Activated T-helper 1 cell treated with anti-CD3 and anti-CD28 coated beads, Interleukin-12 subunit alpha, Interleukin-12 subunit beta, Interleukin-2, Interleukin-4 antibody, amounts not matched to agents 30 ng/mL and 10 ng/mL and 1 ng/mL, durations not matched to agents 14 hours and 24 hours and 36 hours (primary cell): ENCODE results near the gene HGFAC. TPM values are rescaled to one million over a fixed set of nuclear protein-coding genes. Genes with fewer than 3 reads are reported as not detected.
"Not testable (repeated sequence)": the region's sequence is repeated elsewhere in the genome, so short reads cannot be mapped to it uniquely, and the experiment has no call there.

Source experiments
- DNase-seq: peaks from one replicate; pipeline ENCODE4 v3.0.0; 2021; ENCODE audit warnings: low spot score
- H3K27ac Mint-ChIP-seq: one replicate; pipeline ENCODE4 v1.8.0; 2021; ENCODE audit warnings: mild to moderate bottlenecking, mixed read lengths
- H3K27me3 Mint-ChIP-seq: one replicate; pipeline ENCODE4 v1.8.0; 2022; ENCODE audit warnings: mild to moderate bottlenecking, moderate library complexity, mixed read lengths; ENCODE audit not compliant: insufficient read depth
- H3K36me3 Mint-ChIP-seq: one replicate; pipeline ENCODE4 v1.8.0; 2021; ENCODE audit warnings: low read depth, mixed read lengths
- H3K4me1 Mint-ChIP-seq: one replicate; pipeline ENCODE4 v1.8.0; 2021; ENCODE audit warnings: low read depth, mixed read lengths
- H3K4me3 Mint-ChIP-seq: one replicate; pipeline ENCODE4 v1.8.0; 2021; ENCODE audit warnings: mild to moderate bottlenecking, moderate library complexity, mixed read lengths
- H3K9me3 Mint-ChIP-seq: one replicate; pipeline ENCODE4 v1.8.0; 2021; ENCODE audit warnings: mixed read lengths
- intact Hi-C: fragments of 100-400 bp; cut with micrococcal nuclease; formaldehyde crosslinking; loops from one replicate; pipeline ENCODE4 v1.15.1; 2024
- total RNA-seq: library from RNA; stranded (reverse); gene quantifications from 2 replicates; pipeline ENCODE4 v1.2.3, GENCODE V29; 2022

Gene HGFAC
- total RNA-seq, 1 donor from 2014 or later = not detected

- no peak for DNase-seq
- Mint-ChIP-seq H3K27ac (no peak overlapping the region), H3K36me3 (no peaks in the 10 kb centered on the region), H3K4me1 (no peaks in the 10 kb centered on the region), H3K27me3 (no peaks in the 10 kb centered on the region), H3K4me3 (no peak overlapping the region), H3K9me3 (no peaks in the 10 kb centered on the region)
- intact Hi-C loops = no loop called here
Observed at GRCh38 chr4:3444351-3445110, 2.8 kb downstream of the HGFAC start.

GRCh38 chr4:3445111-3445820 is 3.5 kb downstream of the HGFAC start:
- H3K27ac Mint-ChIP-seq = no peak overlapping the region
- DNase-seq = no peak
- H3K4me3 Mint-ChIP-seq = no peak overlapping the region
- no peaks in the 10 kb centered on the region for H3K4me1 Mint-ChIP-seq
- H3K27me3 Mint-ChIP-seq = no peaks in the 10 kb centered on the region
- H3K9me3 Mint-ChIP-seq = no peaks in the 10 kb centered on the region
- H3K36me3 Mint-ChIP-seq = no peaks in the 10 kb centered on the region
- intact Hi-C loops = no loop called here

DNA sequence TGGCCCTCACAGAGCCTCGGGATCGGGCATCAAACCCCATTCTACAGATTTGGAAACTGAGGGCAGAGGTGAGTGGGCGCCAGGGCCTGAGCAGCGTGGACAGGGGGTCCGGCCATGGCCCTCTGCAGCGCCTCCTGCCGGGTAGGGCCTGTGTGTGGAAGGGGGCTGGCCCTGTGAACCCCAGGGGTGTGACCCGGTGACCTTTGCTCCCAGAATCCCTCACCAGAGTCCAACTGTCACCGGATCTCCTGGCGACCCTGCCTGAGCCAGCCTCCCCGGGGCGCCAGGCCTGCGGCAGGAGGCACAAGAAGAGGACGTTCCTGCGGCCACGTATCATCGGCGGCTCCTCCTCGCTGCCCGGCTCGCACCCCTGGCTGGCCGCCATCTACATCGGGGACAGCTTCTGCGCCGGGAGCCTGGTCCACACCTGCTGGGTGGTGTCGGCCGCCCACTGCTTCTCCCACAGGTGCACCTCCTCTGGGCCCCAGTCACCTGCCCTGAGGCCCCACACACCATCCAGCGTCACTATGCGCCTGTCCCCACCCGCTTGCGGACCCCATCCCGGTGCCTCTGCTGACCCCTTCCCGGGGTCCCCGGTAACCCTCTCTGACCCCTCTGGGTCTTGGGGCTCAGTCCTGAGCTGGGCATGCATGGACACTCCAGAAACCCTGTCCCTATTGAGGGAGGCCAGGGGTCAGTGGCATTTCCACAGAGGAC is 4.2 kb downstream of the HGFAC start:
- intact Hi-C loops = no loop called here
- Mint-ChIP-seq H3K4me1 (no peaks in the 10 kb centered on the region), H3K27ac (no peak overlapping the region), H3K27me3 (no peaks in the 10 kb centered on the region), H3K9me3 (no peaks in the 10 kb centered on the region), H3K4me3 (no peak overlapping the region), H3K36me3 (no peaks in the 10 kb centered on the region)
- no peak for DNase-seq

GRCh38 chr4:3446631-3447320 is 5.0 kb downstream of the HGFAC start:
- Mint-ChIP-seq H3K9me3 (no peaks in the 10 kb centered on the region), H3K4me3 (no peak overlapping the region), H3K4me1 (no peaks in the 10 kb centered on the region), H3K27me3 (no peaks in the 10 kb centered on the region), H3K36me3 (no peaks in the 10 kb centered on the region), H3K27ac (no peak overlapping the region)
- DNase-seq = no peak
- intact Hi-C loops = no loop called here

DNA sequence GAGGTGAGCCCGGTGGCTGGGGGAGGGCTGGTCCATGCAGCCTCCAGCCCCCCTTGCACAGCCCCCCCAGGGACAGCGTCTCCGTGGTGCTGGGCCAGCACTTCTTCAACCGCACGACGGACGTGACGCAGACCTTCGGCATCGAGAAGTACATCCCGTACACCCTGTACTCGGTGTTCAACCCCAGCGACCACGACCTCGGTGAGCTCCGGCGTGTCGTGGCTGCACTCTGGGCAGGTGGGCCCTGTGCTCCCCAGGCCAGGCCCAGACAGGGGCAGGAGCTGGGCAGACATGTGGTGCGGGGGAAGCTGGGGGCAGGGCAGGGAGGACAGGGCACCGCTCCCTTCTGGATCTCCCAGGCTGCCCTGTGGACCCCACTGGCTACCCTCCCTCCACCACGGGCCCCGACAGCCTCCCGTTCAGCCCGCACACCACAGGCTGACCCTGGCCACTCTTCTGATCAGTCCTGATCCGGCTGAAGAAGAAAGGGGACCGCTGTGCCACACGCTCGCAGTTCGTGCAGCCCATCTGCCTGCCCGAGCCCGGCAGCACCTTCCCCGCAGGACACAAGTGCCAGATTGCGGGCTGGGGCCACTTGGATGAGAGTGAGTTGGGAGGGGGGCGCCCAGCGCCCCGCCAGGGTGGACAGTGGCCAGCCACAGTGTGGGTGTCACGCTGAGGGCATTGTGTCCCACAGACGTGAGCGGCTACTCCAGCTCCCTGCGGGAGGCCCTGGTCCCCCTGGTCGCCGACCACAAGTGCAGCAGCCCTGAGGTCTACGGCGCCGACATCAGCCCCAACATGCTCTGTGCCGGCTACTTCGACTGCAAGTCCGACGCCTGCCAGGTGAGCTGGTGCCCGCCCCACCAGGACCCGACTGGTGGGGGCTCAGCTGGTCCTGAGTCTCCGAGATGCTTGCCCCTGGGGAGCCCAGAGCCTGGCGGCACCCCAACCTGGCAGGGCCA is 5.9 kb downstream of the HGFAC start:
- H3K36me3 Mint-ChIP-seq = no peaks in the 10 kb centered on the region
- H3K4me1 Mint-ChIP-seq = no peaks in the 10 kb centered on the region
- intact Hi-C loops = no loop called here
- H3K4me3 Mint-ChIP-seq = no peak overlapping the region
- H3K9me3 Mint-ChIP-seq = no peaks in the 10 kb centered on the region
- H3K27ac Mint-ChIP-seq = no peak overlapping the region
- no peaks in the 10 kb centered on the region for H3K27me3 Mint-ChIP-seq
- no peak for DNase-seq

- Mint-ChIP-seq H3K27me3 (peaks cover 4% of the 10 kb centered on the region), H3K4me3 (no peak overlapping the region), H3K9me3 (no peaks in the 10 kb centered on the region), H3K4me1 (no peaks in the 10 kb centered on the region), H3K36me3 (no peaks in the 10 kb centered on the region), H3K27ac (no peak overlapping the region)
- intact Hi-C loops = no loop called here
- no peak for DNase-seq
Observed at GRCh38 chr4:3449047-3449573, 7.3 kb downstream of the HGFAC start.

DNA sequence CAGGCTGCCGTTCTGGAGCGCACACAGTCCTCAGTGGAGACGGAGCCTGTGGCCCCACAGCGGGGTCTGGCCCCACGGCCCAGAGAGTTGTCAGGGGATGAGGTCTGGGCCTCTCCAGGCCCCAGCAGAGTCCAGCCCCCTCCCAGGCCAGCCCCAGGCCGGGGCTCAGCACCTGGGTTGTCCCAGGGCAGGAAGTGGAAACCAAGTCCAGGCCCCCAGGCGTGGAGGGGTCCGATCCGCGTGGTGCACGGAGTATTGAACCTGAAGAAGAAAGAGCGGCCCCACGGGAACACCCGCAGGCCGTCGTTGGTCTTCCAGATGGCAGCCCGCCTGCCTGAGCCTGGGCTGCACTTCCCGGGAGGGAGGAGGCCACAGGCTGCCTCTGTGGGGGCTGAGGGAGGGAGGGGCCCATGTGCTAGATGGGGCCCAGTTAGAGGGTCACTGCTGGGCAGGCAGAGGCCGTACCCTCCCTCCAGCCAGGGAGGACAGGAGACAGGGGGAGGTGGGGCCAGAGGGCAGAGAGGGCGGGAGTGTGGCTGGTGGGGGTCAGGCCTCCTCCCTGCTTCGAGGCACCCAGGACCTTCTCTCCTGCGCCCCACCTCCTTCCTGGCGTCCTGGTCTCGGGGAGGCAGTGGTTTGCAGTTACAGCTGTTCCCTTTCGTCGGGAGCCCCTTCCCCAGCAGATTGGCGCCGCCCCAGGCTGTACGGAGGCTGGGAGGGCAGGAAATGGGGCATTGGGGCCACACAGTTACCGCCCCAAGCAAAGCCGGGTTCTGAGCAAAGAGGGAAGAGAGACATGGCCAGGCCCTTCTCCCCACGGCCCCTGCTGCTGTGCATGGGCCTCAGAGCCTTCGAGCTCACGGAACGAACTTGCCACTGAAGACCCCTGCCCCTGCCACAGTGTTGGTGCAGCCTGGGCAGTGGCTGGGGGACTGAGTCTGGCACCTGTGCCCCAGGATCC is 8.1 kb downstream of the HGFAC start:
- DNase-seq = no peak
- no peak overlapping the region for H3K27ac Mint-ChIP-seq
- H3K4me3 Mint-ChIP-seq = no peak overlapping the region
- H3K4me1 Mint-ChIP-seq = no peaks in the 10 kb centered on the region
- peaks cover 4% of the 10 kb centered on the region for H3K27me3 Mint-ChIP-seq
- no peaks in the 10 kb centered on the region for H3K9me3 Mint-ChIP-seq
- H3K36me3 Mint-ChIP-seq = no peaks in the 10 kb centered on the region
- intact Hi-C loops = no loop called here

GRCh38 chr4:3450643-3451042 is 8.9 kb downstream of the HGFAC start:
- intact Hi-C loops = no loop called here
- H3K4me3 Mint-ChIP-seq = no peak overlapping the region
- H3K27ac Mint-ChIP-seq = no peak overlapping the region

DNA sequence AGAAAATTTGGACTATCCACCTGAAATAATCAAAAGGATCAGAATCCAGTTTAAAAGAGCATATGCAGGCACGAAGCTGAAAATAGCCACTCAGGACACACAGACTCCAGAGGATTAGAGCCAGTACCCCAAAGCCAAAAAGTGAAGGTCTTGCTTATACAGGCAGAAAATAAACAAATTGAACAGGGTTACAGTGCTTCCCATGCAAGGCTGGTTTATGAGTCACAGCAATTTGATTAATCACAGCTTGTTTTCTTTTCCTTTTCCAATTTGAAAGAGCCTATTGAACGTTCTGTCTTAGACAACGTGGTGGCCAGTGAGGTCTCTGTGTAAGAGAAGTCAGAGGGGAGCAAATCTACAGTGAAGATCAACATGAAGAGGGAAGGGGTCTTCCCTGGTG is 10.2 kb downstream of the HGFAC start:
- peaks cover 9% of the 10 kb centered on the region for H3K9me3 Mint-ChIP-seq
- H3K4me3 Mint-ChIP-seq = no peak overlapping the region
- no peak overlapping the region for H3K27ac Mint-ChIP-seq
- intact Hi-C loops = no loop called here
- H3K27me3 Mint-ChIP-seq = peaks cover 4% of the 10 kb centered on the region
- H3K4me1 Mint-ChIP-seq = no peaks in the 10 kb centered on the region
- H3K36me3 Mint-ChIP-seq = no peaks in the 10 kb centered on the region
- DNase-seq = no peak

More at GRCh38 chr4:3450643-3451042, 8.9 kb downstream of the HGFAC start:
- Mint-ChIP-seq H3K4me1 (no peaks in the 10 kb centered on the region), H3K9me3 (peaks cover 7% of the 10 kb centered on the region), H3K27me3 (peaks cover 4% of the 10 kb centered on the region), H3K36me3 (no peaks in the 10 kb centered on the region)
- no peak for DNase-seq

GRCh38 chr4:3452376-3452775 is 10.6 kb downstream of the HGFAC start:
- H3K36me3 Mint-ChIP-seq = no peaks in the 10 kb centered on the region
- no peak for DNase-seq
- H3K27me3 Mint-ChIP-seq = peaks cover 4% of the 10 kb centered on the region
- H3K4me3 Mint-ChIP-seq = no peak overlapping the region
- no peak overlapping the region for H3K27ac Mint-ChIP-seq
- intact Hi-C loops = no loop called here
- H3K4me1 Mint-ChIP-seq = no peaks in the 10 kb centered on the region
- peaks cover 9% of the 10 kb centered on the region for H3K9me3 Mint-ChIP-seq

DNA sequence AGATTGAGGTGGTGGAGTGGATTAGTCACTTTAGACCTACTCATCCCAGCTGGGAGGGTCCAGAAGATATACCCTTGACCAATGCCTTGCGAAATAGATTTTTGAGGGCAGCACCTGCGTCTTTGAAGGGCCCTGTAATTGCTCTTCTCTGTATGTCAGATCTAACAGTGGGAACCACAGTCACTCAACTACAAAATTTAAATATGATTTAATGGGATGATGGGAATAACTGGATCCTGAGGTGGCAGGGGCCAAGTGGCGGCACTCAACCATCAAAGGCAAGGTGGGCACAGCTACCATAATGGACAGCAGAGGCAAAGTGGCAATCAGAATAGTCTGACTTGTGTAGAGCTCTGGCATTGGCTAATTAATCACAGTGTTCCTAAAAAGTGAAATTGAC is 13.8 kb downstream of the HGFAC start:
- H3K4me1 Mint-ChIP-seq, H3K36me3 Mint-ChIP-seq, H3K4me3 Mint-ChIP-seq, intact Hi-C loops, H3K9me3 Mint-ChIP-seq, DNase-seq, H3K27ac Mint-ChIP-seq, H3K27me3 Mint-ChIP-seq: not testable (repeated sequence)
